Measurements from ENCODE around the gene BRIX1. TPM values are rescaled to one million over a fixed set of nuclear protein-coding genes. Genes with fewer than 3 reads are reported as not detected.

The BRIX1 gene
- total and polyA plus RNA-seq, 2 of the 4 experiments (the other 2 are of a cell fraction), result 15.1 to 26.1 TPM

GRCh38 chr5:34903260-34903659, 12.3 kb upstream of the BRIX1 start:
- Histone ChIP-seq H3K79me1 (ENCODE audit: low read depth in 1 of 2, low read length in 2 of 2) (peaks cover 3 to 8% of the 10 kb centered on the region in 2 experiments; a peak in 3 of 4 replicates), H3K23ac (ENCODE audit: low read depth, low read length) (no peak overlapping the region), H3K27ac (ENCODE audit: insufficient read depth, low read length) (no peak overlapping the region), H4K5ac (ENCODE audit: low read depth, low read length) (no peak overlapping the region), H2AFZ (replicated peaks; ENCODE audit: low read length, poor library complexity) (no peak overlapping the region), H3K4me1 (ENCODE audit: control insufficient read depth, insufficient read depth, low read length) (no peaks in the 10 kb centered on the region), H2BK5ac (ENCODE audit: low read depth, low read length, poor library complexity, severe bottlenecking) (no peak overlapping the region), H2BK20ac (ENCODE audit: low read depth, low read length) (no peak overlapping the region), H2BK15ac (ENCODE audit: low read depth, low read length) (no peak overlapping the region), H4K8ac (ENCODE audit: low read depth in 2 of 2, low read length in 2 of 2) (no peak overlapping the region), H3K14ac (replicated peaks; ENCODE audit: low read depth, low read length) (no peak overlapping the region), H2AK5ac (ENCODE audit: low read depth, low read length) (no peak overlapping the region), H3K18ac (ENCODE audit: low read depth, low read length) (no peak overlapping the region), H3K9ac (ENCODE audit: low read depth, low read length) (no peak overlapping the region), H2AK9ac (replicated peaks; ENCODE audit: low read depth, low read length, poor library complexity) (no peak overlapping the region), H3K56ac (ENCODE audit: extremely low read depth, insufficient read depth, low read length) (no peak overlapping the region), H3K4me3 (ENCODE audit: insufficient read depth, low read depth, low read length) (no peak overlapping the region), H3K4ac (ENCODE audit: low read depth, low read length) (no peak overlapping the region), H4K20me1 (ENCODE audit: insufficient read depth, low read length) (no peaks in the 10 kb centered on the region), H3K27me3 (ENCODE audit: control insufficient read depth, insufficient read depth, low read length) (no peaks in the 10 kb centered on the region), H3K4me2 (ENCODE audit: low read depth, low read length) (no peak overlapping the region), H3K9me3 (ENCODE audit: control insufficient read depth, insufficient read depth, low read length) (no peaks in the 10 kb centered on the region), H2BK120ac (ENCODE audit: low read depth, low read length) (no peak overlapping the region), H3K36me3 (ENCODE audit: control insufficient read depth, insufficient read depth, low read length) (peaks cover 13% of the 10 kb centered on the region), H4K91ac (ENCODE audit: insufficient read depth, low read depth, low read length) (no peak overlapping the region), H3K9me1 (ENCODE audit: insufficient read depth, low read length) (no peaks in the 10 kb centered on the region)
- DNase-seq (no peak), ATAC-seq (ENCODE audit: low read depth) (no peak)
- TF ChIP-seq MAFK (IDR thresholded peaks at IDR 0.05; ENCODE audit: low read depth, low read length), result no peak
- no peak for TF ChIP-seq RCOR1 (IDR thresholded peaks at IDR 0.05; ENCODE audit: insufficient replicate concordance, low read length)
- no peak for TF ChIP-seq RAD21 (IDR thresholded peaks at IDR 0.05; ENCODE audit: low read length)
- no peak for TF ChIP-seq NFE2L2 (IDR thresholded peaks at IDR 0.05; ENCODE audit: low read depth, low read length)
- POLR2A ChIA-PET (ENCODE audit: unreplicated experiment), result no interaction called here
- intact Hi-C loops (cut with micrococcal nuclease) (no loop called here), dilution Hi-C loops (cut with HindIII; ENCODE audit: low sequenced_read_pairs, unreplicated experiment) (no loop called here), in situ Hi-C loops (cut with MboI; ENCODE audit: low sequenced_read_pairs) (no loop called here)
- CTCF ChIA-PET, result no interaction called here
- no CpG with 5 or more reads among the region's 1 CpG for WGBS, 2 experiments (ENCODE audit: extremely low coverage in 2 of 2, insufficient read length in 1 of 2)
- BruUV-seq (replicated peaks), result no TSS peak
